ENCODE data around the gene AHNAK2.
"Not testable (repeated sequence)": the region's sequence is repeated elsewhere in the genome, so short reads cannot be mapped to it uniquely, and the experiment has no call there.

DNA sequence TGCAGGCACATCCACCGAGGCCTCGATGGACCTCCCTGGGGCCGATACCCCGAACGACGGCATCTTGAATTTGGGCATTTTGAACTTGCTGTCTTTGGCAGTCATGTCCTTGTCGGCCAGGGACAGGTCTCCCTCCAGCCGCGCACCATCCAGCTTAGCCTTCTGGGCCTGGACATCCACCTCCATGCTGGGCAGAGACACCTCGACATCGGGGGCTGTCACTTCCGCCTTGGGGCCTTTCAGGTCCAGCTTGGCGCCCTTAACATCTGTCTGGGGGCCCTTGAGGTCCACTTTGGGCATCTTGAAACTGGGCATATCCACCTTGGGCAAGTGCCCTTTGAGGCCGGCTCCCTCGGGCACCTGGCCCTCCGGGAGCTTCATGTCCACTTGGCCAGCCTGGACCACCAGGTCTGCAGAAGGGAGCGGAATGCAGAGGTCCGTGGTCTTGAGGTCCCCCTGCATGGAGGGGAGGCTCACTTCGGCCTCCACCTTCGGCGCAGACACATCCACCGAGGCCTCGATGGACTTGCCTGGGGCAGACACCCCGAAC is 28.7 kb downstream of the AHNAK2 start:
- TF ChIP-seq, protein P1, sequence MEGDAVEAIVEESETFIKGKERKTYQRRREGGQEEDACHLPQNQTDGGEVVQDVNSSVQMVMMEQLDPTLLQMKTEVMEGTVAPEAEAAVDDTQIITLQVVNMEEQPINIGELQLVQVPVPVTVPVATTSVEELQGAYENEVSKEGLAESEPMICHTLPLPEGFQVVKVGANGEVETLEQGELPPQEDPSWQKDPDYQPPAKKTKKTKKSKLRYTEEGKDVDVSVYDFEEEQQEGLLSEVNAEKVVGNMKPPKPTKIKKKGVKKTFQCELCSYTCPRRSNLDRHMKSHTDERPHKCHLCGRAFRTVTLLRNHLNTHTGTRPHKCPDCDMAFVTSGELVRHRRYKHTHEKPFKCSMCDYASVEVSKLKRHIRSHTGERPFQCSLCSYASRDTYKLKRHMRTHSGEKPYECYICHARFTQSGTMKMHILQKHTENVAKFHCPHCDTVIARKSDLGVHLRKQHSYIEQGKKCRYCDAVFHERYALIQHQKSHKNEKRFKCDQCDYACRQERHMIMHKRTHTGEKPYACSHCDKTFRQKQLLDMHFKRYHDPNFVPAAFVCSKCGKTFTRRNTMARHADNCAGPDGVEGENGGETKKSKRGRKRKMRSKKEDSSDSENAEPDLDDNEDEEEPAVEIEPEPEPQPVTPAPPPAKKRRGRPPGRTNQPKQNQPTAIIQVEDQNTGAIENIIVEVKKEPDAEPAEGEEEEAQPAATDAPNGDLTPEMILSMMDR (IDR thresholded peaks at IDR 0.05): not testable (repeated sequence)
- TF ChIP-seq POLR2A (IDR thresholded peaks at IDR 0.05): not testable (repeated sequence)

Measured in ovary (tissue), 3 donors.